Ishikawa (cell line): ENCODE data around the gene PUS10.

Experiments
- CEBPB ChIP-seq: IDR thresholded peaks from 2 replicates; pipeline ENCODE4 v1.6.1; 2012
- CREB1 ChIP-seq: IDR thresholded peaks from 2 replicates; pipeline ENCODE4 v1.6.1; 2012; ENCODE audit warnings: low read depth
- EP300 ChIP-seq: IDR thresholded peaks from 2 replicates; pipeline ENCODE4 v1.6.1; 2012; ENCODE audit warnings: borderline replicate concordance
- FOXM1 ChIP-seq: IDR thresholded peaks from 2 replicates; pipeline ENCODE4 v1.6.1; 2012; ENCODE audit warnings: low read depth, borderline replicate concordance
- RAD21 ChIP-seq: IDR thresholded peaks from 2 replicates; pipeline ENCODE4 v1.6.1; 2012; ENCODE audit warnings: low read depth
- REST ChIP-seq: IDR thresholded peaks from 2 replicates; pipeline ENCODE4 v1.6.1; 2012; ENCODE audit warnings: low read depth, mild to moderate bottlenecking
- TAF1 ChIP-seq: IDR thresholded peaks from 2 replicates; pipeline ENCODE4 v1.6.1; 2012; ENCODE audit warnings: low read depth, mild to moderate bottlenecking
- TCF12 ChIP-seq: IDR thresholded peaks from 2 replicates; pipeline ENCODE4 v1.6.1; 2012; ENCODE audit warnings: low read depth
- TEAD4 ChIP-seq: IDR thresholded peaks from 2 replicates; pipeline ENCODE4 v1.6.1; 2012
- USF1 ChIP-seq: IDR thresholded peaks from 2 replicates; pipeline ENCODE4 v1.6.1; 2012
- YY1 ChIP-seq: IDR thresholded peaks from 2 replicates; pipeline ENCODE4 v1.6.1; 2012; ENCODE audit warnings: low read depth
- ZBTB7A ChIP-seq: IDR thresholded peaks from 2 replicates; pipeline ENCODE4 v1.6.1; 2012; ENCODE audit warnings: low read depth
- TF ChIP-seq, protein P1 (sequence below): IDR thresholded peaks from 2 replicates; pipeline ENCODE4 v1.6.1; 2012

DNA sequence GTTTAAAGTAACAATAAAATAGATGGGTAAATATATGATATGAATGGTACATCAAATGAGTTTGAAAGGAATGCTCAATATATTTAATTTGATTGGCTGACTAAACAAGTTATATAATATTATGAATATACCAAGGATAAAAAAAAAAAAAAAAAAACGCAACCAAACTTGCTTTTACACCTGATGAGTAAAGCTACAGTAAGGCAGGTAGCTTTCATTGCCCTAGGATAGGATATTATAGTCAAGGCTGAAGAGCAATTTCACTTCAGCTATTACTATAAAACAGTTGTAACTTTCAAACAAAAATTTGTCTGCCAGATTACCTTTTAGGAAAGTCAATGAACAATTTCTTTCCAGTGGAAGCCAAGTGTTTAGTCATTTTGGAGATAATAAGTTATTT, 57.3 kb downstream of the PUS10 start:
- TF ChIP-seq TEAD4, result no peak
- TF ChIP-seq EP300, result no peak
- TF ChIP-seq REST, result no peak
- no peak for TF ChIP-seq RAD21
- no peak for TF ChIP-seq USF1
- no peak for TF ChIP-seq FOXM1
- TF ChIP-seq TCF12, result no peak
- no peak for TF ChIP-seq YY1
- TF ChIP-seq TAF1, result no peak
- TF ChIP-seq, protein P1, sequence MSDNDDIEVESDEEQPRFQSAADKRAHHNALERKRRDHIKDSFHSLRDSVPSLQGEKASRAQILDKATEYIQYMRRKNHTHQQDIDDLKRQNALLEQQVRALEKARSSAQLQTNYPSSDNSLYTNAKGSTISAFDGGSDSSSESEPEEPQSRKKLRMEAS, result no peak
- TF ChIP-seq CEBPB, result no peak
- TF ChIP-seq ZBTB7A, result no peak
- no peak for TF ChIP-seq CREB1
